CD4-positive, alpha-beta memory T cell (primary cell): ENCODE data around the gene NELFE. TPM values are rescaled to one million over a fixed set of nuclear protein-coding genes. Genes with fewer than 3 reads are reported as not detected.

Source experiments
- microRNA-seq: library from miRNA; unstranded; fragments of <30 nt; microRNA quantifications from one replicate; pipeline ENCODE4 v1.2.0, GENCODE V29; 2021; ENCODE audit warnings: borderline replicate concordance, borderline number of aligned reads, borderline microRNAs expressed, mixed read lengths
- polyA plus RNA-seq, 2 donors: library from polyadenylated mRNA; unstranded; fragments of 300-500 nt; fragmentation: Illumina TruSeq; gene quantifications; one replicate each; pipeline ENCODE4 v1.2.3, GENCODE V29; 2021
- total RNA-seq, 2 experiments: library from RNA; stranded (reverse); gene quantifications; one replicate each; pipeline ENCODE4 v1.2.3, GENCODE V29; 2021

The NELFE gene
- total and polyA plus RNA-seq, 4 experiments from 2014 or later = 45.8 to 78.5 (median 58.0) TPM

Small RNAs within 50 kb of the gene (microRNA-seq; reads per million reads assigned to microRNA genes)
- gene MIR1236 = not detected

Other genes starting within 250 kb of the NELFE start
Only the 30 nearest of the 35 such genes appear.
- gene DDAH2, start 229.7 kb downstream of the NELFE start, total RNA-seq = 1 to 10 TPM; 5.4 to 7.4 TPM
- 10 to 100 TPM; 16.4 to 19.8 TPM for gene DDAH2, start 229.7 kb downstream of the NELFE start, polyA plus RNA-seq
- gene CLIC1, start 222.4 kb downstream of the NELFE start, total RNA-seq = 10 to 100 TPM; 91.0 to 98.3 TPM
- gene CLIC1, start 222.4 kb downstream of the NELFE start, polyA plus RNA-seq = 100 to 1,000 TPM; 462 to 601 TPM
- gene MSH5, start 219.0 kb downstream of the NELFE start, total RNA-seq = 10 to 100 TPM; 11.4 to 12.1 TPM
- 1 to 10 TPM in 1 of 2 donors, under 1 TPM in 1; 0.95 to 3.2 TPM for gene MSH5, start 219.0 kb downstream of the NELFE start, polyA plus RNA-seq
- gene SAPCD1, start 196.3 kb downstream of the NELFE start, total RNA-seq = 1 to 10 TPM; 2.7 to 3.7 TPM
- under 1 TPM in 1 of 2 donors, not detected in 1; 0.89 TPM for gene SAPCD1, start 196.3 kb downstream of the NELFE start, polyA plus RNA-seq
- 1 to 10 TPM; 1.0 to 1.7 TPM for gene VWA7, start 181.6 kb downstream of the NELFE start, total RNA-seq
- gene VWA7, start 181.6 kb downstream of the NELFE start, polyA plus RNA-seq = 1 to 10 TPM in 1 of 2 donors, under 1 TPM in 1; 1.00 to 2.5 TPM
- 10 to 100 TPM; 39.6 to 46.8 TPM for gene VARS1, start 163.2 kb downstream of the NELFE start, total RNA-seq
- 10 to 100 TPM; 43.4 to 45.9 TPM for gene VARS1, start 163.2 kb downstream of the NELFE start, polyA plus RNA-seq
- gene LSM2, start 152.0 kb downstream of the NELFE start, total RNA-seq = 10 to 100 TPM; 30.0 to 34.6 TPM
- gene LSM2, start 152.0 kb downstream of the NELFE start, polyA plus RNA-seq = 10 to 100 TPM; 67.4 to 80.4 TPM
- gene HSPA1L, start 143.7 kb downstream of the NELFE start, total RNA-seq = 1 to 10 TPM; 8.2 to 8.3 TPM
- gene HSPA1L, start 143.7 kb downstream of the NELFE start, polyA plus RNA-seq = 1 to 10 TPM; 1.1 to 4.4 TPM
- gene HSPA1A, start 143.4 kb downstream of the NELFE start, total RNA-seq = 10 to 100 TPM; 69.9 to 71.5 TPM
- 10 to 100 TPM; 14.6 to 71.9 TPM for gene HSPA1A, start 143.4 kb downstream of the NELFE start, polyA plus RNA-seq
- 10 to 100 TPM; 58.0 to 60.8 TPM for gene HSPA1B, start 131.2 kb downstream of the NELFE start, total RNA-seq
- gene HSPA1B, start 131.2 kb downstream of the NELFE start, polyA plus RNA-seq = 1 to 10 TPM; 1.9 to 5.3 TPM
- gene NEU1, start 96.2 kb downstream of the NELFE start, total RNA-seq = 10 to 100 TPM; 19.6 to 21.1 TPM
- 10 to 100 TPM; 22.5 to 23.4 TPM for gene NEU1, start 96.2 kb downstream of the NELFE start, polyA plus RNA-seq
- not detected for gene SLC44A4, start 80.0 kb downstream of the NELFE start, total RNA-seq
- gene SLC44A4, start 80.0 kb downstream of the NELFE start, polyA plus RNA-seq = under 1 TPM in 1 of 2 donors, not detected in 1; 0.11 TPM
- gene EHMT2, start 61.3 kb downstream of the NELFE start, total RNA-seq = 10 to 100 TPM; 79.1 to 82.1 TPM
- gene EHMT2, start 61.3 kb downstream of the NELFE start, polyA plus RNA-seq = 10 to 100 TPM; 24.1 to 47.9 TPM
- gene ZBTB12, start 56.9 kb downstream of the NELFE start, total RNA-seq = 1 to 10 TPM; 2.4 to 2.5 TPM
- not detected for gene ZBTB12, start 56.9 kb downstream of the NELFE start, polyA plus RNA-seq
- 1 to 10 TPM; 2.1 to 3.2 TPM for gene C2, start 31.3 kb downstream of the NELFE start, total RNA-seq
- gene C2, start 31.3 kb downstream of the NELFE start, polyA plus RNA-seq = not detected
- under 1 TPM in 1 of 2 experiments, not detected in 1; 0.64 TPM for gene CFB, start 12.9 kb downstream of the NELFE start, total RNA-seq
- not detected for gene CFB, start 12.9 kb downstream of the NELFE start, polyA plus RNA-seq
- gene SKIC2, start 204 bp upstream of the NELFE start, total RNA-seq = 100 to 1,000 TPM; 117 to 119 TPM
- 10 to 100 TPM; 21.8 to 23.0 TPM for gene SKIC2, start 204 bp upstream of the NELFE start, polyA plus RNA-seq
- 10 to 100 TPM; 27.8 to 30.3 TPM for gene DXO, start 13.2 kb upstream of the NELFE start, total RNA-seq
- gene DXO, start 13.2 kb upstream of the NELFE start, polyA plus RNA-seq = 10 to 100 TPM; 10.8 to 11.7 TPM
- 1 to 10 TPM; 6.7 to 9.8 TPM for gene C4A, start 23.1 kb upstream of the NELFE start, total RNA-seq
- under 1 TPM in 1 of 2 donors, not detected in 1; 0.17 TPM for gene C4A, start 23.1 kb upstream of the NELFE start, polyA plus RNA-seq
- gene C4B, start 55.8 kb upstream of the NELFE start, total RNA-seq = 1 to 10 TPM; 5.0 to 5.8 TPM
- under 1 TPM in 1 of 2 donors, not detected in 1; 0.36 TPM for gene C4B, start 55.8 kb upstream of the NELFE start, polyA plus RNA-seq
- gene CYP21A2, start 79.4 kb upstream of the NELFE start, total RNA-seq = under 1 TPM; 0.39 to 0.61 TPM
- not detected for gene CYP21A2, start 79.4 kb upstream of the NELFE start, polyA plus RNA-seq
- 10 to 100 TPM; 16.5 to 22.4 TPM for gene TNXB, start 150.4 kb upstream of the NELFE start, total RNA-seq
- gene TNXB, start 150.4 kb upstream of the NELFE start, polyA plus RNA-seq = under 1 TPM in 1 of 2 donors, not detected in 1; 0.31 TPM
- 100 to 1,000 TPM; 151 to 154 TPM for gene ATF6B, start 169.3 kb upstream of the NELFE start, total RNA-seq
- gene ATF6B, start 169.3 kb upstream of the NELFE start, polyA plus RNA-seq = 10 to 100 TPM; 11.4 to 27.7 TPM
- gene FKBPL, start 171.3 kb upstream of the NELFE start, total RNA-seq = 1 to 10 TPM; 2.2 to 2.8 TPM
- gene FKBPL, start 171.3 kb upstream of the NELFE start, polyA plus RNA-seq = 1 to 10 TPM; 2.0 to 3.0 TPM
- gene PRRT1, start 193.0 kb upstream of the NELFE start, total RNA-seq = 1 to 10 TPM; 1.5 to 1.9 TPM
- under 1 TPM in 1 of 2 donors, not detected in 1; 0.60 TPM for gene PRRT1, start 193.0 kb upstream of the NELFE start, polyA plus RNA-seq
- 10 to 100 TPM; 12.7 to 15.4 TPM for gene PPT2, start 195.2 kb upstream of the NELFE start, total RNA-seq
- 1 to 10 TPM; 3.8 TPM for gene PPT2, start 195.2 kb upstream of the NELFE start, polyA plus RNA-seq
- gene EGFL8, start 205.6 kb upstream of the NELFE start, total RNA-seq = 10 to 100 TPM; 16.6 TPM
- gene EGFL8, start 205.6 kb upstream of the NELFE start, polyA plus RNA-seq = under 1 TPM in 1 of 2 donors, not detected in 1; 0.23 TPM
- gene AGPAT1, start 217.1 kb upstream of the NELFE start, total RNA-seq = 10 to 100 TPM; 32.2 to 32.8 TPM
- 10 to 100 TPM; 15.3 to 16.4 TPM for gene AGPAT1, start 217.1 kb upstream of the NELFE start, polyA plus RNA-seq
- 10 to 100 TPM; 44.2 to 47.7 TPM for gene RNF5, start 219.4 kb upstream of the NELFE start, total RNA-seq
- gene RNF5, start 219.4 kb upstream of the NELFE start, polyA plus RNA-seq = 100 to 1,000 TPM; 102 to 129 TPM
- 10 to 100 TPM; 74.8 to 77.3 TPM for gene AGER, start 225.3 kb upstream of the NELFE start, total RNA-seq
- under 1 TPM in 1 of 2 donors, not detected in 1; 0.62 TPM for gene AGER, start 225.3 kb upstream of the NELFE start, polyA plus RNA-seq